Smooth muscle cell of the brain vasculature (primary cell): Measurements from ENCODE around the gene CPEB3.
A peak's percentile ranks its signal among the peaks of the same experiment; 100 is the strongest.
"Not testable (repeated sequence)": the region's sequence is repeated elsewhere in the genome, so short reads cannot be mapped to it uniquely, and the experiment has no call there.

Experiments used
- DNase-seq: peaks from one replicate; pipeline ENCODE4 v3.0.0-alpha.2; 2012; ENCODE audit warnings: low read depth, low spot score

CPEB3 gene

DNA sequence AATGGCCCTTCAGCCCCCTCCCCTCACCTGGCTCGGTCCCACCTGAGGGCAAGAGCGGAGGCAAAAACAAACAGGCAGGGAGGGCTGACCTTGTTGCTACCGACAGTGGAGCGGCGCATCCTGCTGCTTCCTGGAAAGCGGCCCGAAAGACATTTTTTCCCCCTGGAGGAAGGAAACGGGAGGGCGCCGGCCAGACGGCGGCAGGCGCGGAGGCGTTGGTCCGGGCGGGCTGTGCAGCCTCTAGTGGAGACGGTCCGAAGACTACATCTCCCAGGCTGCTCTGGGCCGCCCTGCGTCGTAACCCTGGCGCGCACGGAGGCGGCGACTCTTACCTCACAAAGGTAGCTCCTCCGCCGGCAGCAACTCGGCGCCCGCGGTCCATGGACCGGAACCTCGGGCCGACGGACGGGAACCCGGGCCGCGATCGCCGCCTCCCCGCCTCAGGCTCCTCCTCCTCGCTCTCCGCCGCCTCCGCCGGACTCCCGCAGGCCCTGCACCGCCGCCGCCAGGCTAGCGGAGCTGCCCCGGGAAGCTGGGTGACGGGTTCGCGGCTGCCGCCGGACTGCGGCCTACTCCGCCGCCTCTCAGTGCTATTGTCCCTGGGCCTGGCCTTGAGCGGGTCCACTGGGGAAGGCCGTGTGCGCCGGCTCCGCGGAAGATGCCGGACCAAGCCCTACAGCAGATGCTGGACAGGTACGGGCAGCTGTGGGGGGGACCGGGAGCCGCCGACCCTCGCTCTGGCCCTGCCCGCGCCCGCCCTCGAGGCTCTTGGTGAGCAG, at the start of gene CPEB3, which contains the start of gene MARCHF5:
CPEB3 (minus strand) TSS at position 242 of the 779 bp plus-strand sequence. CDS start 50,728 bp downstream, outside the sequence.
MARCHF5 (plus strand) TSS at position 331 of the 779 bp plus-strand sequence; CDS start at position 659, 328 bp downstream.
- peak; percentile 79 for DNase-seq

DNA sequence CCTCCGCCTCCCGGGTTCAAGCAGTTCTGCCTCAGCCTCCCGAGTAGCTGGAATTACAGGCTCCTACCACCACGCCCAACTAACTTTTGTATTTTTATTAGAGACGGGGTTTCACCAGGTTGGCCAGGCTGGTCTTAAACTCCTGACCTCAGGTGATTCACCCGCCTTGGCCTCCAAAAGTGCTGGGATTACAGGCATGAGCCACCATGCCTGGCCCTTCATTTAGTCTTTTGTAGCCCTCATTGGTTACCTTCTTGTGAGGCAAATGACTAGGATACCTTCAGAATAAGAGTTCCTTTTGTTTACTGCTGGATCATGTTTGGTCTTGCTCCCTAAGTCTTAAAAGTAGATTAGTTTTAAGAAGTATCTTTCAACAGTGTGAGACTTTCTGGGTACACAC, 39.0 kb upstream of the CPEB3 start:
- DNase-seq, result not testable (repeated sequence)

DNA sequence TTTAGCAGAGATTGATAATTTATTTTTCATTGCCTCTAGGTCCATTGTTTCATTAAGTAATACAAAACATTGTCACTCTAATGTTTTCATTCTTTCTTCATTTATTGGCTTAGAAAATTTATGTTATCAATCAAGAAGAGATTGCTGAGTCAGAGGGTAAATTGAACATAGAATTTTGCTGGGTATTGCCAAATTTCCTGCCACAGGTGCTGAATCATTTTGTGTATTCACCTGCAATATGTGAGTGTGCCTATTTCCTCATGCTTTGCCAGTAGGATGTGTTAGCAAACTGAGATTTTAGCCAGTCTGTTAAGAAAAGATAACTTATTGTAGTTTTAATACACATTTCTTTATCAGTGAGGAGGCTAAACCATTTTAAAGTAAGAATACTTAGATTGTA, 38.1 kb upstream of the CPEB3 start:
- DNase-seq, result no peak

DNA sequence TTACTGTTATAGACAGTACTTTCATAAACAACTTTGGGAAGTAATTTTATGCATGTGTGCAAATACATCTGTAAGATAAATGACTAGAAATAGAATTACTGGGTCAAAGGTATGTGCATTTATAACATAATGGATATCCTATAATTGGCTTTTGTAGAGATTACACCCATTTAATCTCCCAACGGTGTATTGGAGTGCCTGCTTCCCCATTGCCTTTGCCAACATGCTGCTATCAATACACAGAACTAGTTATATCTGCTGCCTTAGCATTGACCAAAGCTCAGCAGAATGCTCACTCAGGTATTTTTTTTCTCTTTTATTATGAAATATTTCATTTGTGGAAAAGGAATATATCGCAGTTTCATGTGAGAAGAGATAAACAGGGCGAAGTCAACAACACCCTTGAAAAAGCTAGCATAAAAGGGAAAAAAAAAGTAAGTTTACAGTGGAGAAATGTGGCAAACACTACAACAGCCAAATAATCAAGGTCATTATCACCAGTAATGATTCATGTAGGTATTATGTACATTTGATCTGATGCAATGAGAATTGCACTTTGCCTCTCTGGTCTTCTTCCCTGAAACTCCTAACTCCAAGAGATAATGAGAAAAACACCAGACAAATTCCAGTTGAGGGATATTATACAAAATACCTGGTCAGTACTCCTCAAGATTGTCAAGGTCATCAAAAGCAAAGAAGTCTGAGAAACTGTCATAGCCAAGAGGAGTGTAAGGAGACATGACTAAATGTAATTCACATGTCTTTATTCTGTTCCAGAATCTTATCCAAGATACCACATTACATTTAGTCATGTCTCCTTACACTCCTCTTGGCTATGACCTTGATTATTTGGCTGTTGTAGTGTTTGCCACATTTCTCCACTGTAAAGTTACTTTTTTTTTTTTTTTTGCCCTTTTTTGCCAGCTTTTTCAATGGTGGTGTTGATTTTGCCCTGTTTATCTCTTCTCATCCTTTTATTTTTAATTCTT, 36.9 kb upstream of the CPEB3 start:
- no peak for DNase-seq

DNA sequence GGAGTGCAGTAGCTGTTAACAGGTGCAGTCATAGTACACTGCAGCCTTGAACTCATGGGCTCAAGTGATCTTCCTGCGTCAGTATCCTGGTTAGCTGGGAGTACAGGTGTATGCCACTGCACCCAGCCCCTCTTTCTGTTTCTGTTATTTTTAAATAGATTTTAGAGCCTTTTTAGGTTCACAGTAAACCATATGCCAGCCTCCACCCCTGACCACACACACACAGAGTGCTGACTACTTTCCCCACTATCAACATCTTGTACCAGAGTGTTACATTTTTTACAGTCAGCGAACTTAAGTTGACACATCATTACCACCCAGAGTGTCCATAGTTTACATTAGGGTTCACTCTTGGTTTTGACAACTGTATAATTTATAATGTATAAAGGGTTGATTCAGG, 32.2 kb upstream of the CPEB3 start:
- DNase-seq, result no peak

DNA sequence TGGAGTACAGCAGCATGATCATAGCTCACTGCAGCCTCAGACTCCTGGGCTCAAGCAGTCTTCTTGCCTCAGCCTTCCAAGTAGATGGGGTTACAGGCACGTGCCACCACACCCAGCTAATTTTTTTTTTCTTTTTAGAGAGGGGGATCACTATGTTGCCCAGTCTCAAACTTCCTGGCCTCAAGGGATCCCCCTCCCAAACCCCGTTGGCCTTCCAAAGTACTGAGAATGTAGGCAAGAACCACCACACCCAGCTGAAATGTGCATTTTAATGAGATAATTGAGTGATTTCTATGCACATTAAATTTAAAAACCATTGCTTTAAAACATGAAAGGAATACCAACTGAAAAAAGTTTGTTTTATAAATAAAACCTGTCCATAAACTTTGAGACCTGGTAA, 25.7 kb upstream of the CPEB3 start:
- DNase-seq, result no peak

DNA sequence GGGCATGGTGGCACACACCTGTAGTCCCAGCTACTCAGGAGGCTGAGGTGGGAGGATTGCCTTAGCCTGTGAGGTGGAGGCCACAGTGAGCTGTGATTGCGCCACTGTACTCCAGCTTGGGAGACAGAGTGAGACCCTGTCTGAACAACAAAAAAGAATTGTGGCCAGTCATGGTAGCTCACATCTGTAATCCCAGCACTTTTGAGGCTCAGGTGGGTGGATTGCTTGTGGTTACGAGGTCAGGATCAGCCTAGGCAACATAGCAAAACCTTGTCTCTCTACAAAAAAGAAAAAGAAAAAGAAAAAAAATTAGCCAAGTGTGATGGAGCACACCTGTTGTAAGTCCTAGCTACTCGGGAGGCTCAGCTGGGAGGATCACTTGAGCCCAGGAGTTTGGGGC, 22.9 kb upstream of the CPEB3 start:
- DNase-seq, result no peak

DNA sequence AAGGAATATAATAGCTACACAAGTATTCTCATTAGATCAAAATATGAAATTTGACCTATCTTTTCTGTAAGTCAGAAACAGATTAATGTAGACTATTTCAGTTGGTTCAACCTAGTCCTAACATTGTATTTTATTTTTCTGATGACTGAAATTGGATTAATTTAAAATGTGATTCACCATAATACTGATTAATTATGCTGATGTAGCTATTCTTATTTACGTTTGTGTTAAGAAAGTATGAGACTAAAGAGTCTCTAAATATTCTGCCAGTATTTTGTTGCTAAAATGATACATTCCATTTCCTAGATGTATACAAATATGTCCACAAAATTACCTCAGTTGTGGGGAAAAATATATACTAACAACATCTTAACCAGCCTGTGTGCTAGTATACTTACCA, 18.4 kb upstream of the CPEB3 start:
- no peak for DNase-seq

DNA sequence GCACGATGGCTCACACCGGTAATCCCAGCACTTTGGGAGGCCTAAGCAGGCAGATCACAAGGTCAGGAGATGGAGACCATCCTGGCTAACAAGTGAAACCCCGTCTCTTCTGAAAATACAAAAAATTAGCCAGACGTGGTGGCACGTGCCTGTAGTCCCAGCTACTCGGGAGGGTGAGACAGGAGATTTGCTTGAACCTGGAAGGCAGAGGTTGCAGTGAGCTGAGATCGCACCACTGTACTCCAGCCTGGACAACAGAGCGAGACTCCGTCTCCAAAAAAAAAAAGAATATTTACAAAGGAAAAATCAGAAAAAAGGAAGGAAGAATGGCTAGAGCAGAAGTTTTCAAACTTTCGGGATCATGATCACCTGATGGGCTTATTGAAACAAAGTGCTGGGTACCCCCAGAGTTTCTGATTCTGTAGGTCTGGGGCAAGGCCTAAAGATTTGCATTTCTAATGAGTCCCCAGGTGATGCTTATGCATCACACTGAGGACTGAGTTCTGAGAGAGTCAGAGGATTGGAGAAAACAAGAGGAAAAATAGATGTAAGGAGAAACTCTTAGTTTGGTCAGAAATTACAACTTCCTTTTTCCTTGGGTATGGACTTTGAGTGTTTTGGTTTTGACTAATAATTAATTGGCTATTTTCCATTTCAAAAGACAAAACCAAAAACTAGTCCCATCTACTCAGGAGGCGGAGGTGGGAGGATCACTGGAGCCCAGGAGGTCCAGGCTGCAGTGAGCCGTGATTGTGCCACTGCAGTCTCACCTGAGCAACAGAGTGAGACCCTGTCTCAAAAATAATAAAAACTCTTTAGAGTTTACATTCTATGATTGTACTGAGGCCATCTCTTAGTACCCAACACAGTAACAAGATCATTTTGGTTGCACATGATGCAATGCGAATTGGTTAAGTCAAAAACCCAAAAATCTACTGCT, 14.5 kb upstream of the CPEB3 start:
- DNase-seq, result no peak

DNA sequence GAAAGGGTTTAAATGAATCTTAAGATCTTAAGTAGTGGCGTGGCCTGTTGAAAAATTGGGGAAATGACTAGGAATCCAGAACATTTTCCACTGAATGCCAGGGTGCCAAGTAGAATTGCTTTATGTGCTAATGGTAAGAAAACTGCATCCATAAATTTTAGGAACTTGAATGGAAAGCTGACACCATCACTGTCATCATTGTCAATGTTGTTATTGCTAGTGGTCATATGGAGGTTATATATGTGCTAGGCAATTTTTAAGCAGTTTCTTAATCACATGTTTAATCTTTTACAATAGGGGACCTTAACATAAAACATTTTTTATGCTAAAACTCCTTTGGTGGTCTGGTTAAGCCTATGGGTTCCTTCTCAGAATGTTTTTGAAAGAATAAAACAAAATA, 13.2 kb upstream of the CPEB3 start:
- DNase-seq, result no peak

DNA sequence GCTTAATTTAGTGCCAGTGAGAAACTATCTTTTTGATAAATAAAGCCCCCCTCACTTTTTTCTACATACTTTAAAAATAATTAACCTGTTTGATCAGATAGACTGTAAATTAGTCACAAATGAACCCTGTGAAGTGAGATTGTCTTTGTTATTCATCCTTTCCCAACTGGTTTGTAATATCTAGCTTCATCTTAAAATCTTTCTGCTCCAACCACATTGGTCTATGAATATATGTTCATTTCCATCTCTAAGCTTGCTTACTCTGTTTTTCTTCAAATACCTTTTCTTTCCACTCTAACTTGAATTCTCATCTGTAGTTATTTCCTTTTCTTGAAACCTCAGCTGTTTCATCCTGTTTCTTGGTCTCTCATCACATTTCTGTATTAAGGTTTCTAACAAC, 12.2 kb upstream of the CPEB3 start:
- DNase-seq, result no peak

DNA sequence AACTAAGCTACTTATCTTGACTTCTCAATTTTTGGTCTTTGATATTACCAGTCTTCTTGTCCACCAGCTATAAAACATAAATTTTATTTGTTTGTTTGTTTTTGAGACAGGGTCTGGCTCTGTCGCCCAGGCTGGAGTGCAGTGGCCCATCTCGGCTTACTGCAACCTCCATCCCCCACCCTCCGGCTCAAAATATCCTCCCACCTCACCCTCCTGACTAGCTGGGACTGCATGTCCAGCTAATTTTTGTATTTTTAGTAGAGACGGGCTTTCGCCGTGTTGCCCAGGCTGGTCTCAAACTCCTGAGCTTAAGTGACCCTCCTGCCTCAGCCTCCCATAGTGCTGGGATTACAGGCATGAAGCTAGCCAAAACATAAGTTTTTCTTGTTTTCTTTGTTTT, 7.6 kb upstream of the CPEB3 start:
- no peak for DNase-seq

DNA sequence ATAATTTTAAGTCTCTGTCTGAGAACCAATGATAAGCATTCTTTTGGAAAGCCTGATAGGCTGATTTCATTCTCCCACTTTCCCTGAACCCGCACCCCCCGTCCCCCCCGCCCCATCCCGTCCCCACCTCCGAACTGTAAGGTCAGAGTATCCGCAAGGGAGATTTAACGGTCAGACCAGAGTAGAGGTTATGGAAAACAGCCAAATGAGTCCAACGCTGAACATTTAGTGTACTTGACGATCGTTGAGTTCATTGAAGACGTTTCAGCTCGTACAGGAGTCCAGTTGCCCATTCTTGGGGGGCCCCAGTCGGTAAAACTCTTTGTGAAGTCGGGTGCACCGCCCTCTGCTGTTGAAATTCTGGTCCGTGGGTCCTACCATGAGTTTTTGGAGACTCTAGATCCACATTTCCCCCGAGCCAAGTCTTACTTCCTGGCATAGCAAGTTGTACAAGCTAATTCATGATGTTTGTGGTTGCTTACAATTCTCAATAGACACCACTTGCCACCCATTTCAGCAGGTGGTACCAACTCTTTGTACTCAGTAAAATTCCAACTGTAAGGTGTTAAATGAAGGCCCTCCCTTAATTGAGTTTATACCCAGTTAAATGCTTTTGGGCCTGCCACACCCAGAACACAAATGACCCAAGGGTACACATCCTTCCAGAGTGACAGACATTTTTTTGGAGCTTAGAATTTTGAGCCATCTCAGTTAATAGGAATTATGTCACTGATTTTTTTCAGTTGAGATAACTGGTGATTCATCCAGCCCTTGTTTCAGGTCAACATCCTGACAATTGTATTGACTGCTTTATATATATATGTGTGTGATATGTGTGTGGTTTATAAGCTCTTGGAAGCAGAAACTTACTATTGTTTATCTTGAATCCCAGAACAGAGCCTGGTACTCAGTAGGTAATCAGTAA, 1.3 kb upstream of the CPEB3 start:
- DNase-seq, result no peak

DNA sequence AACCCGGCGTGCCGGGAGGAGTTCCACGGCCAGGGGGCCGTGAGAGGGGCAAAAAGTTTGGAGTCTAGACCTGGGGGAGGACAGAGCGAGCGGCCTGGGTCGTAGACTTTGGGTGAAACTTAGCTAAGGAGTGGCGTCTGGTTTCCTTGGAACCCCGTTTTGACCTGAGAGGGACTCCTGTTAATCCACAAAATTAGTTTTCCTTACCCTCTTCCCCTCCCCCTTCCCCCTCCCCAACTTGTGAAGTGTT, 663 bp upstream of the CPEB3 start:
- no peak for DNase-seq

DNA sequence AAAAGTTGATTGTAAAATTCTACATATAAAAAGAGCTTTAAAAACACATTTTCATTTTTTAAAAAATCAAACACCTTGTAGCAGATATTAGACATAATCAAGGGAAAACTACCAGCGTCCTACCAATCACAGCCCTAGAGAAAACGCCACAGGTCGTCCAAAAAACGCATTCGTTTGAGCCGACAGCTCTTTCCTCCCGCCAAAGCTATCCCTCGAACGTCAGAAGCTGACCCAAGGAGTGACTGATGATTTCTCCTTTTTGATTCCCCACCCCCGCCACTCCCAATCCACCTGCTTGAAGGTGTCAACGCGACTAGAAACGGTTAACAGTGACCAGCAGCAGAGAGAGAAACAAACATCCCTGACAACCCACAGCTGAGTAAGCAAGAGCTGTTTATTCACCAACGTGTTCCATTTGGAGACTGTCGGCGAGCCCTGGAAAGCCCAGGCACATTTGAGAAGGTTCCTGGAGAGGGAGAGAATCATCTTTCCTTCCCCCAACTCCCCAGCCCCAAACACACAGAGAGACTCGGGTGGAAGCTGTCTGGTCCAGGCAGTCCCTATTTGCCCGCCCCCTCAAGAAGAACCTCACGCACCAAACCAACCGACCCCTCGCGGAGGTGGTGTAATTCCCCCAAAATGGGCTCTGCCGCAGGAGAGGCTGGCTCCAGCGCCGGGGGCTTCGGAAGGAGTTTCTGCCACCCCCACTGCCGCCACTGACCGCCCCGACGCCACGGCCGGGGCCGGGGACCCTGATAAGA, 622 bp downstream of the CPEB3 start:
- no peak for DNase-seq

DNA sequence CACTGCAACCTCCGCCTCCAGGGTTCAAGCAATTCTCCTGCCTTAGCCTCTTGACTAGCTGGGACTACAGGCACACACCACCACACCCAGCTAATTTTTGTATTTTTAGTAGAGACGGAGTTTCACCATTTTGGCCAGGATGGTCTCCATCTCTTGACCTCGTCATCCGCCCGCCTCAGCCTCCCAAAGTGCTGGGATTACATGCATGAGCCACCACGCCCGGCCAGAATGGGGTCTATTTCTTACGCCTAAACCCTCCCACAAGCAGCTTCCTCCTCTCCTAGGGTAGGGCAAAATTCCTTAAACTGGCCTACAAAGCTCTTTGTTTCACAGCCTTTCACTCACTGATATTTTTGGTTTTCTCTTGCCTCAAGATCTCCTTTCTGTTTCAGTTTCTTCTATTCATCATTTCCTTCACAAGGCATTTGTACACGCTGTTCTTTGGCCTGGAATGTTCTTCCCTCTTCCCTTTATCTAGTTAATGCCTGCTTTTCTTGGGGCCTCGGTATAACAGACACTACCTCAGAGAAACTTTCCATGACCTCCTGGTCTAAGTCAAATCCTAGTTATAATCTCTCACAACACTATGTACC, 6.7 kb downstream of the CPEB3 start:
- DNase-seq, result no peak

DNA sequence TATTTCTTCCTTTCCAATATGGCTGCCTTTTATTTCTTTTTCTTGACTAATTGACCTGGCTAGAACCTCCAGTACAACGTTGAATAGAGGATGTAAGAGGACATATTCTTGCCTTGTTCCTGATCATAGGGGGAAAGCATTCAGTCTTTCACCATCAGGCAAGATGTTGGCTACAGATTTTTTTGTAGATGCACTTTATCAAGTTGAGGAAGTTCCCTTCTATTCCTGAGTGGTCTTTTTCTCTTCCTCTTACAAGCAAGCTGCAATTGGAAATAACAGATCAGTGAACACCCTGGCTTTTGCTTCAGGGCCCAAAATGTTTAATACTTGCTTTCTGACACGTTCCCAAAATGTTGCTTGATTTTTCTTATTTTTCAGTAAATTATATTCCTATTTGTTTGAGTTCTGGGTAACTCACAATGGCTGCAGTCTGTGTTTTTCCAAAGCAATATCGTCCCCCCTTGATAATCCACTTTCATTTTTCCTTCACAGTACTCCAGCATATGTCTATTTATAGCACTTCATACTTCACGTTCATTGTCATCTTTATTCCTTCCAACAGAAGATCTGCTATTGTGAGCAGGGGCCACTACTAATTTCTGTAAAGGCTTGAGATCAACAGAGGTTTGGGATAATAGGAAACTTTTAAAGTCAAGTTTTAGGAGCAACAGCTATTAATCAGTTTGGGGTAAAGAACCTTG, 11.7 kb downstream of the CPEB3 start:
- no peak for DNase-seq

DNA sequence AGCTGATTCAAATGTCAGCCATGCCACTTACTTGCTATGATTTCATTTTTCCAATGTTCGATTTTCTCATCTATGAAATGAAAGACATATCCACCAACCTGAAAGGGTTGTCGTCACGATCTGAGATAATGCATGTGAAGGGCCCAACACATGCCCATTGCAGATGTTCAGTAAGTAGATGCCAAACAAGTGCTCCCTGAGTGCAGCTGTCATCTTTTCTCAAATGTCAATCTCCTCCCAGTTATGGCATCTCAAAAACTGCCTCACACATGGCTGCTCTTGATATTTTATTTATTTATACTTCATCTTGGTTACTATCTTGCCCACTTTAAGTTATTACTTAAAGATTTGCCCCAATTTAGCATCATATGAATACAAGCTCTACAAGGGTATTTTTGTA, 16.8 kb downstream of the CPEB3 start:
- no peak for DNase-seq

DNA sequence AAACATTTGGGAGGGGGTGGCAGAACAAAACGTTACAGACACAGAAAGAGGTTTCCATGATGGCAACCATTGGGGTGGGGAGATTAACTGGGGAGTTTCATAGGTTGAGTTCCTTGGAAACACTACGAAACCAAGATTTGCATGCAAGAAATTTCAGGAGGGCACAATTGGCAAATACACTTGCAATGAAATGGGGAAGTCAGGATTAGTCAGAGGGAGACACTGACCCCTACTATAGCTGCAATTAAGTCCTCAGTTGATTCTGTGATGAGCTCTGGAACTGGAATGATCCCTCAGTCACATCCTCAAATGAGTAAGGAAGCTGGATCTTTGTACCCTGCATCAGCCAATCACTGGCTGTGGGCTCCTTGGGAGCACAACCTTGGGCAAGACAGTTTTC, 22.1 kb downstream of the CPEB3 start:
- DNase-seq, result no peak
